ENCODE data around the gene HTT. TPM values are rescaled to one million over a fixed set of nuclear protein-coding genes. Genes with fewer than 3 reads are reported as not detected.

HTT gene
- total and polyA plus RNA-seq, 2 of the 13 experiments (the other 11 are each of a cell fraction or from before 2014, with no cell fraction given), result 17.5 to 19.5 TPM

- TF ChIP-seq KIAA2018 (CRISPR knock-in tag; IDR thresholded peaks at IDR 0.05; ENCODE audit: borderline replicate concordance) (0 out of 2 replicates have a peak, but pooled peaks have one; percentile 49), BRCA1 (CRISPR knock-in tag; IDR thresholded peaks at IDR 0.05) (no peak), PCBP1 (IDR thresholded peaks at IDR 0.05; ENCODE audit: borderline replicate concordance, low read depth, low read length) (peak; percentile 50; the same call in 1 of the 2 replicates), NRL (CRISPR knock-in tag; IDR thresholded peaks at IDR 0.05; ENCODE audit: borderline replicate concordance) (peak; percentile 60; the same call in 1 of the 2 replicates), ZNF275 (CRISPR knock-in tag; IDR thresholded peaks at IDR 0.05; ENCODE audit: borderline replicate concordance) (no peak), ZMYM3 (CRISPR knock-in tag; IDR thresholded peaks at IDR 0.05) (no peak), ZFP36 (IDR thresholded peaks at IDR 0.05; ENCODE audit: borderline replicate concordance, low read depth, low read length, partially characterized antibody) (no peak), ZBTB44 (CRISPR knock-in tag; IDR thresholded peaks at IDR 0.05) (no peak), IKZF1 (IDR thresholded peaks at IDR 0.05) (no peak), ZNF235 (CRISPR knock-in tag; IDR thresholded peaks at IDR 0.05; ENCODE audit: borderline replicate concordance) (0 out of 2 replicates have a peak, but pooled peaks have one; percentile 59), FOXA3 (CRISPR knock-in tag; IDR thresholded peaks at IDR 0.05) (no peak), GATAD2A (CRISPR knock-in tag; IDR thresholded peaks at IDR 0.05) (peak; percentile 11; the same call in 1 of the 2 replicates), NBN (conservative IDR thresholded peaks at IDR 0.05) (no peak), ZNF747 (CRISPR knock-in tag; IDR thresholded peaks at IDR 0.05; ENCODE audit: borderline replicate concordance) (0 out of 2 replicates have a peak, but pooled peaks have one; percentile 49), ATF4 (CRISPR knock-in tag; IDR thresholded peaks at IDR 0.05) (no peak), CCAR2 (optimal IDR thresholded peaks at IDR 0.05; ENCODE audit: low read depth, low read length) (no peak), HNRNPL (IDR thresholded peaks at IDR 0.05; ENCODE audit: low read depth, low read length) (no peak)
These were observed 1.1 kb upstream of the HTT start (continued) for GRCh38 chr4:3073158-3074077.

All from HepG2 (cell line).